Measurements from ENCODE around the gene CNTNAP2. TPM values are rescaled to one million over a fixed set of nuclear protein-coding genes. Genes with fewer than 3 reads are reported as not detected.

Gene CNTNAP2
- total and polyA plus RNA-seq, 12 donors: 0.07 to 0.77 (median 0.24) TPM

- DNase-seq: no peak
- no peaks in the 10 kb centered on the region for H3K4me1 ChIP-seq
- H3K36me3 ChIP-seq: no peaks in the 10 kb centered on the region
- ATAC-seq: no peak
- H3K27me3 ChIP-seq: no peaks in the 10 kb centered on the region
- 22 to 25% methylated on average over 2 of the region's 2 CpGs for WGBS, 2 donors
- TF ChIP-seq, protein P1, sequence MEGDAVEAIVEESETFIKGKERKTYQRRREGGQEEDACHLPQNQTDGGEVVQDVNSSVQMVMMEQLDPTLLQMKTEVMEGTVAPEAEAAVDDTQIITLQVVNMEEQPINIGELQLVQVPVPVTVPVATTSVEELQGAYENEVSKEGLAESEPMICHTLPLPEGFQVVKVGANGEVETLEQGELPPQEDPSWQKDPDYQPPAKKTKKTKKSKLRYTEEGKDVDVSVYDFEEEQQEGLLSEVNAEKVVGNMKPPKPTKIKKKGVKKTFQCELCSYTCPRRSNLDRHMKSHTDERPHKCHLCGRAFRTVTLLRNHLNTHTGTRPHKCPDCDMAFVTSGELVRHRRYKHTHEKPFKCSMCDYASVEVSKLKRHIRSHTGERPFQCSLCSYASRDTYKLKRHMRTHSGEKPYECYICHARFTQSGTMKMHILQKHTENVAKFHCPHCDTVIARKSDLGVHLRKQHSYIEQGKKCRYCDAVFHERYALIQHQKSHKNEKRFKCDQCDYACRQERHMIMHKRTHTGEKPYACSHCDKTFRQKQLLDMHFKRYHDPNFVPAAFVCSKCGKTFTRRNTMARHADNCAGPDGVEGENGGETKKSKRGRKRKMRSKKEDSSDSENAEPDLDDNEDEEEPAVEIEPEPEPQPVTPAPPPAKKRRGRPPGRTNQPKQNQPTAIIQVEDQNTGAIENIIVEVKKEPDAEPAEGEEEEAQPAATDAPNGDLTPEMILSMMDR (IDR thresholded peaks at IDR 0.05): no peak
- peaks cover 0 to 10% (median 0%) of the 10 kb centered on the region in 11 donors for H3K9me3 ChIP-seq
- H3K27ac ChIP-seq: no peak overlapping the region
- no peak overlapping the region for H3K4me3 ChIP-seq
- intact Hi-C loops (cut with DNase I): no loop called here
These were observed 258.6 kb downstream of the CNTNAP2 start for GRCh38 chr7:146375170-146375569.

DNA sequence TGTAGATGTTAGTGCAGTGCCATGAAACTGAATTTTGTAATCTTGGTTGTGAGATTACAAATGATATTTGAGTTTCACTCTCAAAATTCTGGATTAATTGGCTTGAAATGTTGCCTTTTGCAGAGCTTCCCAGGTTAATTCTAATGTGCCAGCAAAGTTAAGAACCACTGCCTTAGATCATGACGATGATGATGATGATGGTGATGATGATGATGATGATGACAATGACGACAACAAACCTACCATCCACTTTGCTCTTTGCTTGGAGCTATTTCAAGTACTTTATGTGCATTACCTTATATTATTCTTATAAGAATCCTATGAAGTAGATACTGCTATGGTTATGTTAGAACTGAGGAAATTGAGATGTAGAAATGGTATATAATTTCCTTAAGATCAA lies 261.6 kb downstream of the CNTNAP2 start:
- Histone ChIP-seq H3K27me3 (no peaks in the 10 kb centered on the region), H3K27ac (no peak overlapping the region), H3K4me3 (no peak overlapping the region), H3K4me1 (no peaks in the 10 kb centered on the region), H3K36me3 (no peaks in the 10 kb centered on the region), H3K9me3 (peaks cover 0 to 10% (median 0%) of the 10 kb centered on the region in 11 donors)
- 85 to 86% methylated on average over 2 of the region's 2 CpGs for WGBS, 2 donors
- DNase-seq (no peak), ATAC-seq (no peak)
- TF ChIP-seq, protein P1 (IDR thresholded peaks at IDR 0.05): no peak
- intact Hi-C loops (cut with DNase I): no loop called here

GRCh38 chr7:146387140-146387539 lies 270.5 kb downstream of the CNTNAP2 start:
- Histone ChIP-seq H3K4me1 (no peaks in the 10 kb centered on the region), H3K27me3 (no peaks in the 10 kb centered on the region), H3K9me3 (no peaks in the 10 kb centered on the region), H3K27ac (no peak overlapping the region), H3K4me3 (no peak overlapping the region), H3K36me3 (no peaks in the 10 kb centered on the region)
- ATAC-seq: no peak
- 86 to 94% methylated on average over 1 of the region's 1 CpG for WGBS, 2 donors
- TF ChIP-seq, protein P1 (IDR thresholded peaks at IDR 0.05): no peak
- intact Hi-C loops (cut with DNase I): no loop called here
- no peak for DNase-seq

DNA sequence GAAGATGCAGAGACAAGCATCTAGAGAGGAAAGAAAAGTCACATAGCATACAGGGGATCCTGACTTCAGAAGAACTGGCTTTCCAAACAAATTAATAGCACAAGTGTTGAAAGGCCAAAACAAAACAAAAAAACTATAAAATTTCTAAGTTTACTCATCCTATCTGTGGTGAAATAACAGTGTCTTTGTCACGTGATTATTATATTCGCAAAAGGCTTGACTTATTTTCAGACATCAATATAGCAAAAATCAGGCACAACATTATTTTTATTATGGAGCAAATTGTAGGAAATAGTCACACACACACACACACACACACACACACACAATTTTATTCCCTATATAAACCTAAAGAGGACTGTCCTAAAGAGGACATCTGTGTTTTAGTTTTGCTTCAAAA lies 272.3 kb downstream of the CNTNAP2 start:
- WGBS, 2 donors: 83 to 84% methylated on average over 2 of the region's 2 CpGs
- H3K27me3 ChIP-seq: no peaks in the 10 kb centered on the region
- H3K36me3 ChIP-seq: no peaks in the 10 kb centered on the region
- ATAC-seq (no peak), DNase-seq (no peak)
- no peak overlapping the region for H3K27ac ChIP-seq
- no peaks in the 10 kb centered on the region for H3K9me3 ChIP-seq
- no peak overlapping the region for H3K4me3 ChIP-seq
- intact Hi-C loops (cut with DNase I): no loop called here
- TF ChIP-seq, protein P1 (IDR thresholded peaks at IDR 0.05): no peak
- no peaks in the 10 kb centered on the region for H3K4me1 ChIP-seq

Measured in heart right ventricle (tissue), 16 donors.